ENCODE data around the gene REN.

REN gene

DNA sequence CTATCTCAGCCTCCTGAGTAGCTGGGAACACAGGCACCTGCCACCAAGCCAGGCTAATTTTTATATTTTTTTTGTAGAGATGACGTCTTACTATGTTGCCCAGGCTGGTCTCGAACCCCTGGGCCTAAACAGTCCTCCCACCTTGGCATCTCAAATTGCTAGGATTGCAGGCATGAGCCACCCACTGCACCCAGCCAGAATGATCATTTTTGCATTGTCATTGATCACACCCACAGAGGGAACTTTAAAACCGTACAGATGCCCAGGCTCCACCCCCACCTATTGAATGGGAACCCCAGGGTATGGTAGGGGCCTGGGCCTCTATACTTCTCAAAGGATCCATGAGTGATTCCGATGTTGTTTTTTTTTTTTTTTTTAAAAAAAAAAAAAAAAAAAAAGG is 51.0 kb downstream of the REN start:
- Histone ChIP-seq H3K4me1 (no peaks in the 10 kb centered on the region), H3K36me3 (no peaks in the 10 kb centered on the region), H3K9me3 (no peaks in the 10 kb centered on the region), H3K4me3 (ENCODE audit: low read depth, low read length) (no peak overlapping the region), H3K27me3 (no peaks in the 10 kb centered on the region)
- DNase-seq = no peak
- TF ChIP-seq, protein P1, sequence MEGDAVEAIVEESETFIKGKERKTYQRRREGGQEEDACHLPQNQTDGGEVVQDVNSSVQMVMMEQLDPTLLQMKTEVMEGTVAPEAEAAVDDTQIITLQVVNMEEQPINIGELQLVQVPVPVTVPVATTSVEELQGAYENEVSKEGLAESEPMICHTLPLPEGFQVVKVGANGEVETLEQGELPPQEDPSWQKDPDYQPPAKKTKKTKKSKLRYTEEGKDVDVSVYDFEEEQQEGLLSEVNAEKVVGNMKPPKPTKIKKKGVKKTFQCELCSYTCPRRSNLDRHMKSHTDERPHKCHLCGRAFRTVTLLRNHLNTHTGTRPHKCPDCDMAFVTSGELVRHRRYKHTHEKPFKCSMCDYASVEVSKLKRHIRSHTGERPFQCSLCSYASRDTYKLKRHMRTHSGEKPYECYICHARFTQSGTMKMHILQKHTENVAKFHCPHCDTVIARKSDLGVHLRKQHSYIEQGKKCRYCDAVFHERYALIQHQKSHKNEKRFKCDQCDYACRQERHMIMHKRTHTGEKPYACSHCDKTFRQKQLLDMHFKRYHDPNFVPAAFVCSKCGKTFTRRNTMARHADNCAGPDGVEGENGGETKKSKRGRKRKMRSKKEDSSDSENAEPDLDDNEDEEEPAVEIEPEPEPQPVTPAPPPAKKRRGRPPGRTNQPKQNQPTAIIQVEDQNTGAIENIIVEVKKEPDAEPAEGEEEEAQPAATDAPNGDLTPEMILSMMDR (IDR thresholded peaks at IDR 0.05; ENCODE audit: low read depth, low read length) = no peak

DNA sequence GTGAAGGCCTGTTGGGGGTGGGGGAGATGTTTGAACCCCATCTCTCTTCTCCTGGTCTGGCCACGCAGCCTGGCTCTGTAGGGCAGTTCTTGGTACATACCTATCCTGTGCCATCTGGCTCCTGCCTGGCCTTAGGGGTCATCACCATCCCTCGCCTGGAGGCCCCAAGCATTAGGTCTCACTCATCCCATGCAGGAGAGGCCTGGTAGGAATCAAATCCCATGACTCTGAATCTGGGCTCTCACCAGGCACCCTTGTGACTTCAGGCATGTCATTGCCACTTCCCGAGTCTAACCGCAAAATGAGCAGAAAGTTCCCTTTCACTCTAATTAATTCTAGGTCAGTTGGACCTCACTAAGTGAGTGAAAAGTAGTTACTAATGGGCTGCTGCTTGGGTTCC is 51.5 kb downstream of the REN start:
- no peaks in the 10 kb centered on the region for H3K36me3 ChIP-seq
- no peaks in the 10 kb centered on the region for H3K4me1 ChIP-seq
- H3K27me3 ChIP-seq = no peaks in the 10 kb centered on the region
- H3K4me3 ChIP-seq (ENCODE audit: low read depth, low read length) = no peak overlapping the region
- no peaks in the 10 kb centered on the region for H3K9me3 ChIP-seq
- TF ChIP-seq, protein P1 (IDR thresholded peaks at IDR 0.05; ENCODE audit: low read depth, low read length) = no peak
- no peak for DNase-seq

DNA sequence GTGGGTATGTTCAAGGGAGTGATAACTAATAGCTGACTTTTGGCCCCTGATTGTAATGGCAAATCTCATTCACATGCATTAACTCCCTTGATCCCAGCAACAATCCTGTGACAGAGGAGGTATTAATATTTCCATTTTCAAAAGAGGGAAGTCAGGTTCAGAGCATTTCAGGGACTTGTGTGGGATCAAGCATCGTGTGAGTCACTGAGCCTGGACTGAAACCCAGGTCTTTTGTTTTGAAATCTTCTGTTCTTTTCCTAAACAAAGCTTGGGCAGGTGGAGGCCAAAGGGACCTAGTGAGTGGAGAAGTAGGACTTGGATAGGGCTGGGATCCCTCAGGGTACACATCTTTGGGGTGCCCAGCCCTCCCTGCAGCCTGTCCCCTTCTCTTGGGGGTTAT is 52.2 kb downstream of the REN start:
- DNase-seq = no peak
- Histone ChIP-seq H3K27me3 (no peaks in the 10 kb centered on the region), H3K36me3 (no peaks in the 10 kb centered on the region), H3K4me3 (ENCODE audit: low read depth, low read length) (no peak overlapping the region), H3K4me1 (no peaks in the 10 kb centered on the region), H3K9me3 (no peaks in the 10 kb centered on the region)
- TF ChIP-seq, protein P1 (IDR thresholded peaks at IDR 0.05; ENCODE audit: low read depth, low read length) = no peak

DNA sequence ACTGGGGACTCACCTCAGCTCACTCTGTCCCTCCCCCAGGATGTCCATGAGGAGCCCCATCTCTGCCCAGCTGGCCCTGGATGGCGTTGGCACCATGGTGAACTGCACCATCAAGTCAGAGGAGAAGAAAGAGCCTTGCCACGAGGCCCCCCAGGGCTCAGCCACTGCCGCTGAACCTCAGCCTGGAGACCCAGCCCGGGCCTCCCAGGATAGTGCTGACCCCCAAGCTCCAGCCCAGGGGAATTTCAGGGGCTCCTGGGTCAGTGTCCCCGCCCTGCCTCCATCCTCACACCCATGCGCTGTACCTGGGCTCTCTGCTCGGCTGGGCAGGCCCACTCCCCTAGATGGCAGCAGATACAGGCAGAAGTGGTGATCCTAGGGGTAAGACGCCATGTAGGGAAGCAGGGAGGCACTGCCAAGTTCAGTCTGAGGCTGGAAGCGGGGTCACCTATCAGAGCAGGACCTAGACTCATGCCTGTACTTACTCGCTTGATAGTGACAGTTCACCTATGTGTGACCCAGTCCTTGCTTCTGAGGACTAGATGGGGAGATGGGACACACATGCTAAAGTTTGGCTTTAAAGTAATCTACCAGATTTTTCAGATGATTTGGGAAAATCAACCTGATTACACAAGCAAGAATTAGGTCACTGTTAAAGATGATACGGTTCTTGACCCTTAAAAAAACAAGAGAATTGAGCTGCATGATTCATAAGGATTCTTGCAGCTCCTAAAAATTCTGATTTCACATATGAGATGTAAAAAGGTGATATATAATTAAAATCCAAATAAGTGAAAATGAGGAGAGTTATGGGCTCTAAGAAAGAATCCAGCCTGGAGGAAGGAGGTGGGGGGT is 53.0 kb downstream of the REN start:
- TF ChIP-seq, protein P1 (IDR thresholded peaks at IDR 0.05; ENCODE audit: low read depth, low read length) = no peak; the same call in 1 of the 2 replicates
- H3K4me3 ChIP-seq (ENCODE audit: low read depth, low read length) = no peak overlapping the region
- no peaks in the 10 kb centered on the region for H3K36me3 ChIP-seq
- no peaks in the 10 kb centered on the region for H3K9me3 ChIP-seq
- H3K4me1 ChIP-seq = no peaks in the 10 kb centered on the region
- H3K27me3 ChIP-seq = no peaks in the 10 kb centered on the region
- DNase-seq = no peak

DNA sequence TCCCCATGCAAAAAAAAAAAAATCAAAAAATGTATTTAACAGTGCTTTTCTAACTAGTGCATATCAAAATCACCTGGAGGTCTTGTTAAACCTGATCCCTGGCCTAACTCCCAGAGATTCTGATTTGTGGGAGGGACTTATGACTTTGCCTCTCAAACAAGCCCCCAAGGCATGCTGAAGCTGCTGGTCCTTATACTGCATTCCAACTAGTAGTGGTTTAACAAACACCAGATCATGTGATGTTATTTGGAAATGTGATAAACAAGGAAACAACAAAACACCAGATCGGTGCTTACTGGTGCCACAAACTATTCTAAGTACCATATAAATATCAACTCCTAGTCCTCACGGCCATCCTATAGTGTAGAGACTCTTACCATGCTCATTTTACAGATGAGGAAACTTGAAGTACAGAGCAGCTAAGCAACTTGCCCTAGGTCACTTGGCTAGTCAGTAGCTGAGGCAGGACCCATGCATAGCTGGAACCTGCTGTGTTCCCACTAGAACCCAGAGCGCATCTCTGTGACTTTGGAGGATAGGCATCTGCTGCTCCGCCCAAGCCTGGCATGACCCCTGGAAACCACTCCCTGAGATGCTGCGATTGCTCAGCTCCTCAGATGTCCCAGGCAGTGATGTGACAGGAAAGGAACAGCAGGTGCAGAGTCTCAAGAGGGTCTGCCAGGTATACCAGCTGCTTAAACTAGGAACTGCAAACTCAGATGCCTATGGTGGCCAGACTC is 55.1 kb downstream of the REN start:
- no peaks in the 10 kb centered on the region for H3K4me1 ChIP-seq
- H3K36me3 ChIP-seq = no peaks in the 10 kb centered on the region
- no peak for DNase-seq
- no peaks in the 10 kb centered on the region for H3K9me3 ChIP-seq
- H3K27me3 ChIP-seq = no peaks in the 10 kb centered on the region
- TF ChIP-seq, protein P1 (IDR thresholded peaks at IDR 0.05; ENCODE audit: low read depth, low read length) = no peak
- H3K4me3 ChIP-seq (ENCODE audit: low read depth, low read length) = no peak overlapping the region

All from BE2C (cell line).